Stimulated activated CD8-positive, alpha-beta memory T cell treated with anti-CD3 and anti-CD28 coated beads, Interleukin-2, amount 100 ng/mL, for 48 hours (primary cell): ENCODE measurements around the gene ILDR2.

Experiments used
- DNase-seq, 2 donors: peaks; one replicate each; pipeline ENCODE4 v3.0.0-alpha.2; 2020; ENCODE audit warnings: low read depth in 2 of 2

ILDR2 gene, protein sequence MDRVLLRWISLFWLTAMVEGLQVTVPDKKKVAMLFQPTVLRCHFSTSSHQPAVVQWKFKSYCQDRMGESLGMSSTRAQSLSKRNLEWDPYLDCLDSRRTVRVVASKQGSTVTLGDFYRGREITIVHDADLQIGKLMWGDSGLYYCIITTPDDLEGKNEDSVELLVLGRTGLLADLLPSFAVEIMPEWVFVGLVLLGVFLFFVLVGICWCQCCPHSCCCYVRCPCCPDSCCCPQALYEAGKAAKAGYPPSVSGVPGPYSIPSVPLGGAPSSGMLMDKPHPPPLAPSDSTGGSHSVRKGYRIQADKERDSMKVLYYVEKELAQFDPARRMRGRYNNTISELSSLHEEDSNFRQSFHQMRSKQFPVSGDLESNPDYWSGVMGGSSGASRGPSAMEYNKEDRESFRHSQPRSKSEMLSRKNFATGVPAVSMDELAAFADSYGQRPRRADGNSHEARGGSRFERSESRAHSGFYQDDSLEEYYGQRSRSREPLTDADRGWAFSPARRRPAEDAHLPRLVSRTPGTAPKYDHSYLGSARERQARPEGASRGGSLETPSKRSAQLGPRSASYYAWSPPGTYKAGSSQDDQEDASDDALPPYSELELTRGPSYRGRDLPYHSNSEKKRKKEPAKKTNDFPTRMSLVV

DNA sequence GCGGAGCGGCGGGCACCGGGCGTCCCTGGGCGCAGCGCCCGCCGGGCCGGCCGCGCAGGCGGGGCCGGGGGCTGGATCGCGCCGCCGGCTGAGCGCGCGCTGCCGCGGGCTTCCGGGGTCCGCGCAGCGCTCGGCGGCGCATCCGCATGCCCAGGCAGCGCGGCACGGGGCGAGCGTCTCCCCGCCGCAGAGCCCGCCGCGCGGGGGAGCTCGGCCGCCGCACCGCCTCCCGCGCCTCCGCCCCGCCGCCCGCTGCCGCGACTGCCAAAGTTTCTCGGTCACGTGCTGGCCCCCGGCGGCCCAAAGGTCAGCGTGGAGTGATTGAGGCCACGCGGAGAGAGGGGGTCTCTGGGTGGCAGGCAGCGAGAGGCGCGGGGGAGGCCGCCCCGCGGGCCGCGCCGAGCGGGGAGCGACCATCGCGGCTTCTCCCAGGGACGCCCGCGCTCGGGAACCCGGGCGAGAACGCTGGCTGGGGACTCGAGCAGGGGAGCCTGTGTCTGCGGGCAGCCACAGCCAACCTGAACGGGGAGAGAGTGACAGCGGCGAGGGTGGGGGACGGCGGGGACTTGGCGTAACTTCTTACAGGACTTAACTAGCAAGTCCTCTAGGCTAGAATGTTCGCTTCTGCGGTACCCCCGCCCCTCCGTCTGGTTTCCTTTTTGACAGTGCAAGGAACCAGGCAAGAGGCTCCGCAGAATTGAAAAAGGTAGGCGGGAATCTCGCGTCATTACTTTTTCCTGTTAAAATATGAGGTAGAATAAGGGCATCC, at the start of gene ILDR2:
Gene ILDR2, minus strand, starts transcription at position 180 of the 769 bp plus-strand sequence. CDS start 272 bp downstream, outside the sequence.
- DNase-seq, result peak; percentile 45 to 63

DNA sequence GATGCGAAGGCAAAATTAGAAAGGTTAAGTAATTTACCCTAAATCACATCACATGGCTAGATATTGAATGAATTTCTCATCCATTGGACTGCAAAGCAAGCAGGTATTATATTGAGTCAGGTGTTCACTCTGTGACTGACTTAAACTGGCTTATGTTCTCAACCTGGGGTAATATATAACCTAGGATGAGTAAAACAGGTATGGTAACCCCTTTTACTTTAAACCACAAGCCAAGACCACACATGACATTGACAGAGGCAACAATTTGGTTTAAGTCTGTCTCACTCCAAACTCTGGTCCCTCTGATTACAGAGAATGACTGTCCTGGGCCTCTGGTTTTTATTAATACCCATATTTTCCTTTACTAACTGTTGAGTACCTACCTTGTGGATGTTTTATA, 47.0 kb upstream of the ILDR2 start:
- DNase-seq, result no peak

DNA sequence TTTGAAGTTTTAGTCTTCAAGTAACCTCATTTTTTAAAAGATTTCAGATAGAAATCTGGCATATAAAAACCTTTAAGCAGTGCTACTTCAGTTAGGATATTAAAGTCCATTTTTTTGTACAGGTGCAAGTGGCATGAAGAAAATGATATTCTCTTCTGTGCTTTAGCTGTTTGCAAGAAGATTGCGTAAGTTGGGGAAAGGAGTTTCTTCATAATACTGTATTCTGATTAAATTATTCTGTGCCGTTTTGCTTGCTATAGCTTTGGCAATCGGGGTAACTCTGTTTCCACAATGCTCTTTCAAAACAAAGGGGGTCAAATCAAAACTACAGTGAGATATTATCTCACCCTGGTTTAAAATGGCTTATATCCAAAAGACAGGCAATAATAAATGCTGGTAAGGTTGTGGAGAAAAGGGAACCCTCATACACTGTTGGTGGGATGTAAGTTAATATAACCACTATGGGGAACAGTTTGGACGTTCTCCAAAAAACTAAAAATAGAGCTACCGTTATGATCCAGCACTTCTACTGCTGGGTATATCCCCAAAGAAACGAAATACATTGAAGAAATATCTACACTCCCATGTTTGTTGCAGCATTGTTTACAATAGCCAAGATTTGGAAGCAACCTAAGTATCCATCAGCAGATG, 40.9 kb upstream of the ILDR2 start:
- no peak for DNase-seq

DNA sequence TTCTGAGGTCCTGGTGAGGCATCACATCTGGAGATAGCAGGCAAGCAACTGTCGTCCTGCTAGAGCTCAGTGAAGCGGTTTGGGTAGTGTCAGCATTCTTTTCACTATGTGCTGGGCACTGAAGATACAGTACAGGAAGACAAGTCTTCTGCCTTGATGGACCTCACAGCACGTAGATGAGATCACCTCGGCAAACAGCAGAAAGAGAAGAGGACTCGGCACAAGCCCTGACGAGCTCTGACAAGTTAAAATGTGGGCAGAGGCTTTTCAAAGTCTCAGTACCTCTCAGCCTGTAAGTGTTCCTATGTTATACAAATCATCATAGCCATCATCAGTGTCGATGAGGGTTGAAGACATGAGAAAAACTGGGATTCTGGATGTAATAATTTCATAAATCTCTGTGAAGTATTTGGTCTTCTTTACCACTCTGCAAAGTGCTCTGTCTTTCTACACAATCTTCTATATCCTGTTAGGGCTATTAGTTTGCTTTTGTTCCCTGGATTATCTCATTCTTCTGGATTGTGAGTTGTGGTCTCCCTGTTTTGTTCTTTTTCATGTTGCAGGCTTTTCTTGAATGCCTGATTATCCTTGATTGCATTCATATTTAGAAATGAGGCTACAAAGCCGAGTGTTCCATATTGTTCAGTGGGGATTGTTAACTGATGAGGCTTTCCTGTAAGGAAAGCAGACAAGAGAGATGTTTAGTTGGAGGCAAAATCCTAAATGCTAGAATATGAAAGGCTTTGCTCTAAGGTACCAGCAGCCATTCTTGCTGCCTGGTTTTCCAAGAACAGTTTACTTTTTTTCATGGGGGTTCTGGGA, 38.0 kb upstream of the ILDR2 start:
- no peak for DNase-seq

DNA sequence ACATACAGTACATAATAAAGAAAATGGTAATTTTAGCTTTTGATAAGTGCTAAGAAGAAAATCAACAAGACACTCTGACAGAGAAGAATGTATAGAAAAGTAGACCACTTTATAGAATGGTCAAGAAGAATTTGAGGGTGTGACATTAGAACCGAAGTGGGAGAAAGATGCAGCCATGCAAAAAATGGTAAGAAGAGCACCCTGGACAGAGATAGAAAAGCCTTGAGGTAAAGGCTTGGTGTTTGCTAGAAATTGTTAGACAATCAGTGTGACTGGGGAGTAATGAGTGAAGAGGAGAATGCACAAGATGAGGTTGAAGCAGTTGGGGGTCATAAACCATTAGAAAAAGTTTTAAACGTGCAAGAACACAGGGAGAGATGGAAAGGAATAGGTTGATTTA, 37.2 kb upstream of the ILDR2 start:
- DNase-seq, result no peak

DNA sequence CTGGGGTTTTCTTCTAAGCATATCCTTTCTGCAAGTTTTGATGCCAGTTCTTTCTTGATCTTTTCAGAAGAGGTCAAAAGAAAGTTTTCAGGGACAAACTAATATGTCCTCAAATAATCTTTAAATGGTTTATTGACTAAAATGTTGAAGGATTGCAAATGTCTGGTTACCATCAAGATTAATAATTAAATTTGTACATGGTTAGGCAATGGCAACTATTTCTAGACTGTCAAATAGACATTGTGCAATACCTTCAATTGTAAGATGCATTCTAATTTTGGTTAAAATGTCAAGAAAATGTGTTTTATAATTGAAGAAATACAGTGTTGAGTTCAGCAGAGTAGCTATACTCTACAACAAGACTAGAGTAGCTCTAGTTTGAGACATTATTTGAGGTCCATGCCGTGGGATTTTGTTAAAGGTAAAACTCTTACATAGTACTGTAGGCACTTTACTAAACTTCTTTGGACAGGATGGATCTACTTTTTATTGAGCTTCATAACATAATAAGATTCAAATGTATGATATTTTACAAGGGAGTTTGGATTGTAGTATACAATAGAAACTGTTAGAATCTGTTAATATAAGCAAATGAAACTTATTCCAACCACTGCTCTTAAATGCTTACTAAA, 36.3 kb upstream of the ILDR2 start:
- DNase-seq, result no peak

DNA sequence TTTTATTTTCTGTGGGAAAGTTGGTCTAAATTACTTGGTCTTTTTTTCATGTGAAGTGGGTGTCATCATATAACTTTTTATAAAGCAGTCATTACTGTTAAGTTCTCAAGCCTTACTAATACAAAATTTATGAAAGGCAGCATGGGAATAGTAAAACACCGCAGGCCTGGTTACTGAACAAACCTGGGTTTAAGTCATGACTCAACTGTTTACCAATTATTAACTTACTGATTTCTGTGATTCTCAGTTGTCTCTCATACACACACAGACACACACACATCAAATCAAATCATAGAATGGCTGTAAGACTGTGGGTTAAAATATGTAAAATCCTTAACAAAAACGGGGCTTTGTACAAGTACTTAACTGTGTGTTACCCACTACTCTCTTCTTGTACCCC, 28.4 kb upstream of the ILDR2 start:
- no peak for DNase-seq

DNA sequence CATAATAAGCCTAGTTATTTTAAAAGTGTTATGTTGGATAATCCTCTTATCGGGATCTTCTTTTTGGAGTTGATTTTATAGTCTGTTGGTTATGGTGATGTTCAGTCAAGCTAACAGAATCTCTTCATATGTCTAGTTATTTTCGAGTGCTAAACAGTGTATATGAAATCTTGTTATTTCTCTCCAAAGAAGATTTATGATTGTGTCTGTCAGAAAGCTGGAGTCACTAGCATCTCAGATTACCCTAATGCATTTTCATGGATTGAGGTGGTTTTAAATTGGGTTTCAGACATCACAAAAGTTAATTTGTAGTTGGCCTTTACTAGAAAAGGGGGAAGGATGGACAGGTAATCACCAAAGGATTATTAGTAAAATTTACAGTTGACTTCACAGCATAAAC, 27.0 kb upstream of the ILDR2 start:
- DNase-seq, result no peak

DNA sequence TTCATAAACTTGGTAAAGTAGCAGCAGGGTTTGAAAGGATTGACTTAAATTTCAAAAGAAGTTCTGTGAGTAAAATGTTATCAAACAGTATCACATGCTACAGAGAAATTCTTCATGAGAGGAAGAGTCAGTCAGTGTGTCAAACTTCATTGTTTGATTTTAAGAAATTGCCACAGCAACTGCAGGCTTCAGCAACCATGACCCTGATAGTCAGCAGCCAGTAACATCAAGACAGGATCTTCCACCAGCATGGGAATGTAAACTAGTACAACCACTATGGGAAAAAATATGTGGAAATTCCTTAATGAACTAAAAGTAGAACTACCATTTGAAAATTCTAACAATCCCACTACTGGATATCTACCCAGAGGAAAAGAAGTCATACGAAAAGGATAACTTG, 25.2 kb upstream of the ILDR2 start:
- DNase-seq, result no peak

DNA sequence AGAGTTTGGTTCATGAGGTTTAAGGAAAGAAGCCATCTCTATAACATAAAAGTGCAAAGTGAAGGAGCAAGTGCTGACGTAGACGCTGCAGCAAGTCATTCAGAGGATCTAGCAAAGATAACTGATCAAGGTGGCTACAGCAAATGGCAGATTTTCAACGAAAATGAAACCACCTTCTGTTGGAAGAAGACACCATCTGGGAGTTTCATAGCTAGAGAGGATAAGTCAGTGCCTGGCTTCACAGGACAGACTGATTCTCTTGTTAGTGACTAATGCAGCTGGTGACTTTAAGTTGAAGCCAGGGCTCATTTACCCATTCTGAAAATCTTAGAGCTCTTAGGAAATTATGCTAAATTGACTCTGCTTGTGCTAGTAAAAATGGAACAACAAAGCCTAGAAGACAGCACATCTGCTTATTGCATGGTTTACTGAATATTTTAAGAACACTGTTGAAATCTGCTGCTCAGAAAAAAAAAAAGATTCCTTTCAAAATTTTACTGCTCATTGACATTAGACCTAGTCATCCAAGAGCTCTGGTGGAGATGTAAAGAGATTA, 24.2 kb upstream of the ILDR2 start:
- DNase-seq, result no peak

DNA sequence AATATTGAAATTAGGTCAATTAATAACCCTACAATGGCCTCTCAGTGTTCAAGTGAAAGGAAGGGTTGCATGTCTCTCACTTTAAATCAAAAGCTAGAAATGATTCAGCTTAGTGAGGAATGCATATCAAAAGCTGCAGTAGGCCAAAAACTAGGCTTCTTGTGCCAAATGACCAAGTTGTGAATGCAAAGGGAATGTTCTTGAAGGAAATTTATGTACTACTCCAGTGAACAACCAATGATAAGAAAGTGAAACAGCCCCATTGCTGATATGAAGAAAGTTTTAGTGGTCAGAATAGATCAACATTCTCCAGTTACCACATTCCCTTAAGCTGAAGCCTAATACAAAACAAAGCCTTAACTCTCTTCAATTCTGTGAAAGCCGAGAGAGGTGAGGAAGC, 23.7 kb upstream of the ILDR2 start:
- no peak for DNase-seq

DNA sequence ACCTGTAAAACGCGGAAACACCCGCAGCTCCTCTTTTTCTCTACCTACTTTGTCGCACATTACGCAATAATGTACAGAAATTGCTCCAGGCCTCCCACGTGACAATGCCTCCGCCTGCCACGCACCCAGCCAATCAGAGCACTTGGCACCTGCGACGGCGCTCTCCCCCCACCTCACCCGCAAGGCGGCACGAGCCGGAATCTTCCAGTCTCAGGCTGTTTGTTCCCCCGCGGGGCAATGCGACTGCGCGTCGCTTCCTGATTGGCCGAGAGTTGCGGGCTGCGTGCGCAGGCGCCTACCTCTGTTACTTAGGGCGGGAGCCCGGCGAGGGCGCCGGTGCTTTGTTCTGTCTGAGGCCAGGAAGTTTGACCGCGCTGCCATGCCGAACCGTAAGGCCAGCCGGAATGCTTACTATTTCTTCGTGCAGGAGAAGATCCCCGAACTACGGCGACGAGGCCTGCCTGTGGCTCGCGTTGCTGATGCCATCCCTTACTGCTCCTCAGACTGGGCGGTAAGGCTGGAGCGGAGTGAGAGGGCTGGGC, 13.7 kb upstream of the ILDR2 start, which contains the start of gene MAEL:
Gene MAEL, plus strand, starts transcription at position 307 of the 542 bp plus-strand sequence. Its CDS starts 73 bp downstream, at position 380.
- DNase-seq, result no peak

DNA sequence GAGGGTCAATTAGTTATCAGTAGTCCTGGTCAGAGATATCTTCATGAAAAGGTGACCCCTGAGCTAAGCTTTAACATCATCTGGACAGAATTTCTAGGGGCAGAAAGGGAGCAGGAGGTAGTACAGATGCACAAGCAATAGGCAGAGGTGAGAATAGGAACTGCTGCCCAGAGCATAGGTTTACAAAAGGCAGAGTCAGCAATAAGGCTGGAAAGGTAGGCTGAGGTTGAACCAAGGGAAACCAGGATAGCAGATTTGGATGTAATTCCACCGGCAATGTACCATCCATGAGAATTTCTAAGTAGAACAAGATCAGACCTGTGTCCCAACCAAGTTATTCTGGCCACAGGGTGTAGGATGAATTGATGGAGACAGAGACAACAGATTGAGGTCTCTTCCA, 6.2 kb upstream of the ILDR2 start:
- DNase-seq, result no peak

DNA sequence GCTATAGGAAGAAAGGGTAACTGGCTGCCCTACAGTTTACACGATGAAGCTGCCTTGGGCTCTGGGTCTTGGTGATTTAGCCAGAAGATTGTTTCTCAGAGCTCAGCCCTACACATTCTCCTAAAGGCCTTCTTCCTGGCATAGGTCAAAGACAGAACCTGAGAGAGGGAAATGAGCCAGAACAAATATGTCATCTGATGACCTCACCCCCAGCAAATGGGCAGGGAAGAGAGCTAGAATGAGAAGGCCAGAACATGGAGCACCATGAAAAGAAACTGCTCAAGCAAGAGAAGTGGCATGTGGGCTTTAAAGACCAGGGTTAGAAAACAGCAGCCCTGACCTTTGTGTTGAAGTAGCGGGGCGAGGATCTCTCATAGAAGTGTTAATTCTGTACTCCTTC, 5.5 kb upstream of the ILDR2 start:
- DNase-seq, result no peak

DNA sequence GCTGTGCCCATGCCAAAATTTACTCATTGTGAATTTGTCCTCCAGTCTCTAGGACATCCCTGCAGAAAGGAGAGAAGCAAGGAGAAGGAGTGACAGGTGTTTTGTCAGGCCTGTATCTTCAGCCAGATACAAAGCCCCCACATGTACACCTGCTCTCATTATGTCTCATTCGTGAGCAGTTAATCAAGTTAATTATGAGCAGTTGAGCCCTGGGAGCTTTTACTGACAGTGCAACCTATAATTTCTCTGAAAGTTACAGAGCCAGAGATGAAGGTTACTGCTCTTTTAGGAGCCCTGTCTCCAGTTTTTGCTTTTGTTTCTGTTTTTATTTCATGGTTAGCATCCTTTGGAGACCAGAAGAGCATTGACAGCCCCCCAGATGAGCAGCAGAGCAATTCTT, 5.0 kb upstream of the ILDR2 start:
- DNase-seq, result no peak

DNA sequence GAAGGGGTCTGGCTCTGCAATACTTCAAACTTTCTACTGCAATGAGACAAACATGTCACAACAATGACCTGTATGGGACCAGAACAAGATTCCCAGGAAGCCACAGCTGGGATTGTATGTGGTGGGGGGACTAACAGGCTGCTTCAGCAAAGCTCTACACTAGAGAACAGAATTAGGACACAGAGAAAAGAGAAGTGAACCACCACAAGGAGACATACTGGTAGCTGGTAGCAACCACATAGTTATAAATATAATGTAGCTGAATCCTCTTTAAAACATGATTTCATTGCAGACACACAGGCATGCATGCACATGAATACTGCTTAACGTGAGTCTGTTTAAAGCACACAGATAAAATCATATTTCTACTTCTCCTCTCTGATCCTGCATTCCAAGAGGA, 3.5 kb upstream of the ILDR2 start:
- DNase-seq, result no peak

DNA sequence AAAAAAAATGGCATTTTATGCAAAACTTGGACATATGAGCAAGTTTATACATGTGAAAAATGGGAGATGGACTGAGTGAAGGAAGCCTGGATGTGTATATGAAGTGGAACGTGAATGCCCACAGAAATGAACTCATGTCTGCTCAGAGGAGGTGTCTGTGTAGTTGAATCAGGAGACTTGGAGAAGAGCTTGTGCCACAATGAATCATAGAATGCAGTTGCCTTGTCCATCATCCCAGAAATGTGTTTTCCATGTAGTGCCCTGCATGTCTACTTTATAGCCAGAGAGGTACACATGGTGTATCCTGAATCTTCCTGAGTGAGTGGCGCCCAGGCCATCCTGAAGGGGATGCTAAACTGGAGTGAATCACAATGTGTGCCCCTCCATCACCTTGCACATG, 2.6 kb upstream of the ILDR2 start:
- no peak for DNase-seq

DNA sequence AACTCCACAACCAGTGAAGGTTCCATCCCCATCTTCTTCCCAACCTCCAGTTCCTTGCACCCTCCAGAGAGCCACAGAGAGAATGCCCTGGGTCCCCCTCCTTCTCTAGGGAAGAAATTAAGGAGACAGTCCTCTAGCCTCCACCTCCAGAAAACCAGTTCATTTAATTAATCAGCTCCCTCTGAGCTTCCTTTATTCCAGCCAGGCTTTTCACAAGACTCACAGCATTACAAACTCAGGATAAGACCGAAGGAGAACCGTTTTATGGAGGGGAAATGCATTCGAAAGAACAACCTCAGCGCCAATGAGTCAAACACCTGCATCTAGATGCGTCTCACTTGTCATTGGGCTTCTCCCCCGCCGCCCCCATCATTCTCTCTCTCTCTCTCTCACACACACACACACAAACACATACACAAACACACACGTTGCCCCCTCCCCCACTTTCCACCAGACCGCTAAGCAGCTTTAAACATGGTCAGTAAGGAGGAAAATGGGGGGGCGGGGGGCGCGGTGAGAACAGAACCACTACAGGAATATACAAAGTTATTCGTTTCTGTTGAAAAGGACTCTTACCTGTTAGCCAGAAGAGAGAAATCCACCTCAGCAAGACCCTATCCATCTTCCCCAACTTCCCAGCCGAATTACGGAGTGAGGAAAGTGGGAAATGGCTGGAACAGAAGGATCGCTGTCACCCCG, 544 bp downstream of the ILDR2 start:
- DNase-seq, result peak; percentile 10 to 24

DNA sequence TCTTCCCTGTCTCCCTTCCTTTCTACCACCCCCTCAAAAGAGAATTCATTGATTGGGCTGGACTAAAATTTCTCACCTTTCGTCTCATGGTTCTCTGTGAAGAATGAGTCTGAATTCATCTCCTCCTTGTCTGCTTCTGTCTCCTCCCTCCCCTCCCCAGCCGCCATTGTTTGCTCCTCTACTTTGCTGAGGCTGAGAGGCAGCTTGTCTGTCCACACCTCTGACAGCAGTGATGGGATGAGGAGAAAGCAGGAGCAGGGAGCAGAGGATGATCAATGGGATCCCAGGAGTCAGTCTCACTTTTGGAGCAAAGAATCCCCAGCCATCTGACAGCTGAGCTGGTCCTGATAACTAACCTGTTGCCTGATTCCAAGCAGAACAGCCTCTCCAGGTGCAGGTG, 2.5 kb downstream of the ILDR2 start:
- DNase-seq, result no peak

DNA sequence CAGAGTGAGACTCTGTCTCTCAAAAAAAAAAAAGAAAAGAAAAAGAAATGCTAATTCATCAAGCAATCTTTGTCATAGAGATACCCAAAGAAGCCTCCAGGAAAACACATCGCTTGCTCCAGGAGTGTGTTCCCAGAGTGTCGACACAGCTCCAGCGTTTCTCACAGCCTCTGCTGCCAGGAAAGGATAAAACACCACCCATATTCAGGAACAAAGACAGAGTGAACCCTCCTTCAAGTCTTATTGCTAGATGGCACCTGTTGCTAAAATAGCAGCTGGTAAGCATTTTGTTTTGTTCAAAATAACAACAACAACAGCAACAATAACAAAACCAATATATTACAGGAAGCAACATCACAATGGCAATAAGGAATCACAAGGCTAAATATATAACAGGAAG, 3.1 kb downstream of the ILDR2 start:
- no peak for DNase-seq
